CD14-positive monocyte (primary cell): ENCODE measurements around the gene NEUROD4. TPM values are rescaled to one million over a fixed set of nuclear protein-coding genes. Genes with fewer than 3 reads are reported as not detected.

Experiments used
- DNase-seq, 3 donors: peaks; one replicate each; pipeline ENCODE4 v3.0.0-alpha.2; 2011 to 2022
- H2AFZ ChIP-seq: 2 replicates; pipeline ENCODE4 v1.6.0; 2012; ENCODE audit warnings: mild to moderate bottlenecking, low read depth, low read length, inconsistent platforms; ENCODE audit not compliant: insufficient read depth, poor library complexity, severe bottlenecking
- H3K27ac ChIP-seq, 2 donors: 1 replicate in 1 of 2; 2 replicates in 1 of 2; pipeline ENCODE4 v1.5.1; 2012 to 2013; ENCODE audit warnings: low read length in 2 of 2, control low read depth in 1 of 2, inconsistent platforms in 1 of 2, low read depth in 1 of 2, mild to moderate bottlenecking in 1 of 2
- H3K27me3 ChIP-seq, 2 donors: one replicate each; pipeline versions ENCODE4 v1.6.0 to v1.6.1; 2011 to 2013; ENCODE audit warnings: low read length in 2 of 2; ENCODE audit not compliant: control insufficient read depth in 2 of 2, insufficient read depth in 2 of 2
- H3K36me3 ChIP-seq, 2 donors: replicated peaks in 1 of 2; 1 replicate in 1 of 2; 2 replicates in 1 of 2; pipeline versions ENCODE4 v1.5.1 to v1.6.1; 2012 to 2013; ENCODE audit warnings: low read length in 2 of 2, control low read depth in 1 of 2, inconsistent platforms in 1 of 2, mild to moderate bottlenecking in 1 of 2; ENCODE audit not compliant: insufficient read depth in 2 of 2, control insufficient read depth in 1 of 2
- H3K4me1 ChIP-seq, 2 donors: 1 replicate in 1 of 2; 2 replicates in 1 of 2; pipeline versions ENCODE4 v1.5.1 to v1.6.1; 2012 to 2013; ENCODE audit warnings: low read length in 2 of 2, control low read depth in 1 of 2, inconsistent platforms in 1 of 2, mild to moderate bottlenecking in 1 of 2, moderate library complexity in 1 of 2; ENCODE audit not compliant: insufficient read depth in 2 of 2, control insufficient read depth in 1 of 2
- H3K4me2 ChIP-seq: replicated peaks from 2 replicates; pipeline ENCODE3; 2012; ENCODE audit warnings: low read length, moderate library complexity, mild to moderate bottlenecking; ENCODE audit not compliant: poor library complexity, severe bottlenecking; ENCODE audit errors: extremely low read depth
- H3K4me3 ChIP-seq, 3 experiments: fragments of 200-600 bp in 1 of 3; sonication (generic) in 1 of 3; replicated peaks in 1 of 3; 1 replicate in 2 of 3; 2 replicates in 1 of 3; pipeline ENCODE4 v1.5.1; 2011 to 2013; ENCODE audit warnings: low read length in 3 of 3, mild to moderate bottlenecking in 3 of 3, control low read depth in 2 of 3, low read depth in 2 of 3, inconsistent platforms in 1 of 3, moderate library complexity in 1 of 3
- H3K79me2 ChIP-seq: 2 replicates; pipeline ENCODE4 v1.6.0; 2012; ENCODE audit warnings: mild to moderate bottlenecking, control low read depth, inconsistent platforms, low read length, moderate library complexity; ENCODE audit not compliant: insufficient read depth
- H3K9ac ChIP-seq: 2 replicates; pipeline ENCODE4 v1.6.0; 2017; ENCODE audit warnings: low read length, mild to moderate bottlenecking; ENCODE audit not compliant: insufficient read depth, poor library complexity, severe bottlenecking
- H3K9me3 ChIP-seq, 2 donors: replicated peaks in 1 of 2; 1 replicate in 1 of 2; 2 replicates in 1 of 2; pipeline versions ENCODE4 v1.5.1 to v1.6.1; 2012 to 2013; ENCODE audit warnings: low read length in 2 of 2, control low read depth in 1 of 2; ENCODE audit not compliant: control insufficient read depth in 1 of 2, insufficient read depth in 1 of 2
- H4K20me1 ChIP-seq: 2 replicates; pipeline ENCODE4 v1.6.0; 2012; ENCODE audit warnings: mild to moderate bottlenecking, low read length, control low read depth, moderate library complexity; ENCODE audit not compliant: insufficient read depth
- H3K27ac Mint-ChIP-seq, 7 donors: one replicate each; pipeline ENCODE4 v1.8.0; 2020; ENCODE audit warnings: mild to moderate bottlenecking in 7 of 7, mixed read lengths in 7 of 7, moderate library complexity in 6 of 7, inconsistent platforms in 2 of 7
- H3K27me3 Mint-ChIP-seq, 3 donors: one replicate each; pipeline ENCODE4 v1.8.0; 2021 to 2022; ENCODE audit warnings: low read depth in 3 of 3, mild to moderate bottlenecking in 3 of 3, mixed read lengths in 3 of 3, moderate library complexity in 3 of 3, inconsistent platforms in 1 of 3
- H3K36me3 Mint-ChIP-seq, 2 donors: one replicate each; pipeline ENCODE4 v1.8.0; 2020; ENCODE audit warnings: mixed read lengths in 2 of 2, inconsistent platforms in 1 of 2, mild to moderate bottlenecking in 1 of 2
- H3K4me1 Mint-ChIP-seq: one replicate; pipeline ENCODE4 v1.8.0; 2020; ENCODE audit warnings: mild to moderate bottlenecking, mixed read lengths
- H3K4me3 Mint-ChIP-seq, 2 donors: one replicate each; pipeline ENCODE4 v1.8.0; 2020; ENCODE audit warnings: mild to moderate bottlenecking in 2 of 2, mixed read lengths in 2 of 2, moderate library complexity in 1 of 2
- H3K9me3 Mint-ChIP-seq, 7 donors: one replicate each; pipeline ENCODE4 v1.8.0; 2020 to 2022; ENCODE audit warnings: mixed read lengths in 7 of 7, mild to moderate bottlenecking in 6 of 7, moderate library complexity in 6 of 7, inconsistent platforms in 2 of 7
- CTCF ChIP-seq: fragments of 200-600 bp; IDR thresholded peaks from one replicate; pipeline ENCODE4 v1.8.0; 2022; ENCODE audit warnings: antibody characterized with exemption, mild to moderate bottlenecking
- WGBS: methylation state at CpG from one replicate; pipeline ENCODE4 v1.1.5; 2013; ENCODE audit warnings: missing lambda C conversion rate; ENCODE audit not compliant: insufficient coverage; 5-methylcytosine and 5-hydroxymethylcytosine counted together
- intact Hi-C, 2 donors: fragments of 100-400 bp; cut with micrococcal nuclease; formaldehyde crosslinking; loops; one replicate each; pipeline versions ENCODE4 v1.15.0 to v1.15.1; 2023
- polyA plus RNA-seq, 3 donors: library from polyadenylated mRNA; depleted of rRNA in 1 of 3; unstranded in 2 of 3; stranded (reverse) in 1 of 3; fragments of 300-500 nt in 2 of 3; fragments of >200 nt in 1 of 3; fragmentation: Illumina TruSeq in 2 of 3; gene quantifications; 1 replicate in 2 of 3; 2 replicates in 1 of 3; pipeline ENCODE4 v1.2.3, GENCODE V29; 2012 to 2021

Gene NEUROD4
- polyA plus RNA-seq, 3 donors = not detected

DNA sequence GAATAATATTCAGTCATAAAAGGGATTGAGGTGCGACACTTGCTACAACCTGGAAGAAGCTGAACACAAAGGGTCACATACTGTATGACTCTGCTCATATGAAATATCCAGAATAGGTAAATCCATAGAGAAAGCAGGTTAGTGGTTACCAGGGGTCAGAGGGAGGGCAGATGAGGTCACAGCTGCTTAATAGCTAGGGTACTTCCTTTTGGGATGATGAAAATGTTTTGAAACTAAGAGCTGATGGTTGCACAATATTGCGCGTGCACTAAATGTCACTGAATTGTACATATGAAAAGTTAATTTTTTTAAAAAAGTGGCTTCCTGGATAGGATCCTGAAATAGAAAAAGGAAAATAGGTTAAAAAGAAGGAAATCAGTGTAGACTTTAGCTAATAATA, 23.8 kb downstream of the NEUROD4 start:
- intact Hi-C loops = no loop called here
- peaks cover 41 to 49% of the 10 kb centered on the region in 2 donors for H3K4me1 ChIP-seq
- H2AFZ ChIP-seq = no peak overlapping the region
- H4K20me1 ChIP-seq = no peaks in the 10 kb centered on the region
- H3K4me2 ChIP-seq = peak overlapping the region; percentile 62
- no peaks in the 10 kb centered on the region for H3K36me3 ChIP-seq
- peak overlapping the region in 1 of 2 donors; percentile 81 for H3K27ac ChIP-seq
- H3K9me3 Mint-ChIP-seq = no peaks in the 10 kb centered on the region
- DNase-seq = peak; percentile 86 to 94 (median 92)
- peak overlapping the region; percentile 92 to 97 (median 92) for H3K27ac Mint-ChIP-seq
- TF ChIP-seq CTCF = no peak
- no peaks in the 10 kb centered on the region for H3K79me2 ChIP-seq
- H3K27me3 ChIP-seq = no peaks in the 10 kb centered on the region
- H3K4me3 Mint-ChIP-seq = peak overlapping the region; percentile 8 to 62
- no CpG with 5 or more reads among the region's 3 CpGs for WGBS
- H3K4me3 ChIP-seq = peak overlapping the region in 1 of 3 experiments; percentile 49
- peaks cover 0 to 2% (median 0%) of the 10 kb centered on the region in 3 donors for H3K27me3 Mint-ChIP-seq
- no peaks in the 10 kb centered on the region for H3K9me3 ChIP-seq
- H3K36me3 Mint-ChIP-seq = peaks cover 0 to 2% of the 10 kb centered on the region in 2 donors
- no peak overlapping the region for H3K9ac ChIP-seq
- peaks cover 53% of the 10 kb centered on the region for H3K4me1 Mint-ChIP-seq

DNA sequence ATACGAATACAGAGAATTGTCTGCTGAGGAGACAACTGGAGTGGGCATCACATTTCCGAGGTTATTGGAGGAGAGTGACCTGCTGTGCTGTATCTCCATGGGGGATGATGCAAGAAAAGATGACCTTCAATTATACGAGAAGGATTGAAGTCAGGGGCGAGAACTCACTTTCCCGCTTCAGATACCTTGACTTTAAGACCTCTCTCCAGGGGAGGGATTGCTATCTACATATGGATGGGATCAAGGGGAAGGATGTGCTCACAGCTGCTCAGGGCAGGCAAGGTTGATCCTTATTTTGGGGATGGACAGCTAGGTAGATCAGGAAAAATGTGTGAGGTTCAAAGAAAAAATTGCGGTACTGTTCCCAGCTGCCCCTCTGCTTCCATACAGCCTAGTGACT, 24.4 kb downstream of the NEUROD4 start:
- no peaks in the 10 kb centered on the region for H3K27me3 ChIP-seq
- Mint-ChIP-seq H3K27ac (peak overlapping the region; percentile 92 to 97 (median 92)), H3K4me3 (no peak overlapping the region), H3K36me3 (peaks cover 0 to 1% of the 10 kb centered on the region in 2 donors), H3K27me3 (peaks cover 0 to 2% (median 0%) of the 10 kb centered on the region in 3 donors), H3K4me1 (peaks cover 47% of the 10 kb centered on the region), H3K9me3 (no peaks in the 10 kb centered on the region)
- H3K4me2 ChIP-seq = peak overlapping the region; percentile 62
- peak overlapping the region in 1 of 3 experiments; percentile 49 for H3K4me3 ChIP-seq
- no peak overlapping the region for H2AFZ ChIP-seq
- H3K9ac ChIP-seq = no peak overlapping the region
- no peaks in the 10 kb centered on the region for H3K79me2 ChIP-seq
- H3K9me3 ChIP-seq = no peaks in the 10 kb centered on the region
- H3K27ac ChIP-seq = peak overlapping the region; percentile 34 to 81
- intact Hi-C loops = no loop called here
- no peaks in the 10 kb centered on the region for H3K36me3 ChIP-seq
- H3K4me1 ChIP-seq = peaks cover 41 to 46% of the 10 kb centered on the region in 2 donors
- whole genome bisulfite sequencing = 50% methylated on average over 2 of the region's 6 CpGs
- H4K20me1 ChIP-seq = no peaks in the 10 kb centered on the region
- no peak for TF ChIP-seq CTCF
- peak in 1 of 3 donors; percentile 8 for DNase-seq
